Hematopoietic multipotent progenitor cell treated with erythropoietin and hydrocortisone succinate and interleukin-3 and kit ligand, for 8 days (in vitro differentiated cells): Measurements from ENCODE around the gene NPBWR2.

Source experiments
- DNase-seq: peaks from one replicate; pipeline ENCODE4 v3.0.0-alpha.2; 2015

NPBWR2 gene, protein sequence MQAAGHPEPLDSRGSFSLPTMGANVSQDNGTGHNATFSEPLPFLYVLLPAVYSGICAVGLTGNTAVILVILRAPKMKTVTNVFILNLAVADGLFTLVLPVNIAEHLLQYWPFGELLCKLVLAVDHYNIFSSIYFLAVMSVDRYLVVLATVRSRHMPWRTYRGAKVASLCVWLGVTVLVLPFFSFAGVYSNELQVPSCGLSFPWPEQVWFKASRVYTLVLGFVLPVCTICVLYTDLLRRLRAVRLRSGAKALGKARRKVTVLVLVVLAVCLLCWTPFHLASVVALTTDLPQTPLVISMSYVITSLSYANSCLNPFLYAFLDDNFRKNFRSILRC

DNA sequence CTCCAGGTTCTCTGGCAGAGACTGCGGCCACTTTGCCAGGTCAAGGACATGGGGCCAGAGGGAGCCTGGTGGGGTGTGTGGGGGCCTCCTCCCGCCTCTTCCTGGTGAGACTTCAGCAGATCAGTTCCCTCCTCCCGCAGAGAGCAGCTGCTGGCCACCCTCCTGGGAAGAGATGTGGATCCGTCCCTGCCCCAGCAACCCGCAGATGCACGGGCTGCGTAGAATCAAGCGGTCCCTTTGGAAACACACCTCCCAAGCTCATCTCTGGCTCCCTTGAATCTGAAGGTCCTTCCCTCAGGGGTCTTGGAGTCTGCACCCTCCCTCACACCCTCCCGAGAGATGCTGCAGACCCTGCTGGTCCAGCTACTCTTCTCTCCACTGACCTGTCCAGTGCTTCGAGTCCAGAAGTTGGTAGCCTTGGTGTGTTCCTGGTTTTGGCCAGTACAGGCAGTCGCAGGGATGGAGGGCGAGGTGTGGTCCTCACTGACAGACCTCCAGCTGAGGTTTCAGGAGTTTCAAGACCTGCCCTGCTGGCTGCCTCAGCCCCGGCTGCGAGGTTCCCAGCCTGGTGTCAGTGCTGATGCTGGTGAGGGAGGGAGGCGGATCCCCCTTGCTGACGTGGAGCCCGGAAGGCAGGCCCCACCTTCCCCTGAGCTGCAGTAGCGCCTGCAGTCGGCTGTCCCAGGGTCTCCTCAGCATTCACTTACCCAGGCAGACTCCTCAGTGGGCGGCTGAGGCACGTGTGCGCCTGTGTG is at the start of gene NPBWR2:
Gene NPBWR2 (minus strand): TSS at position 585 of the 755 bp plus-strand sequence. CDS start 734 bp downstream, outside the sequence.
- no peak for DNase-seq

DNA sequence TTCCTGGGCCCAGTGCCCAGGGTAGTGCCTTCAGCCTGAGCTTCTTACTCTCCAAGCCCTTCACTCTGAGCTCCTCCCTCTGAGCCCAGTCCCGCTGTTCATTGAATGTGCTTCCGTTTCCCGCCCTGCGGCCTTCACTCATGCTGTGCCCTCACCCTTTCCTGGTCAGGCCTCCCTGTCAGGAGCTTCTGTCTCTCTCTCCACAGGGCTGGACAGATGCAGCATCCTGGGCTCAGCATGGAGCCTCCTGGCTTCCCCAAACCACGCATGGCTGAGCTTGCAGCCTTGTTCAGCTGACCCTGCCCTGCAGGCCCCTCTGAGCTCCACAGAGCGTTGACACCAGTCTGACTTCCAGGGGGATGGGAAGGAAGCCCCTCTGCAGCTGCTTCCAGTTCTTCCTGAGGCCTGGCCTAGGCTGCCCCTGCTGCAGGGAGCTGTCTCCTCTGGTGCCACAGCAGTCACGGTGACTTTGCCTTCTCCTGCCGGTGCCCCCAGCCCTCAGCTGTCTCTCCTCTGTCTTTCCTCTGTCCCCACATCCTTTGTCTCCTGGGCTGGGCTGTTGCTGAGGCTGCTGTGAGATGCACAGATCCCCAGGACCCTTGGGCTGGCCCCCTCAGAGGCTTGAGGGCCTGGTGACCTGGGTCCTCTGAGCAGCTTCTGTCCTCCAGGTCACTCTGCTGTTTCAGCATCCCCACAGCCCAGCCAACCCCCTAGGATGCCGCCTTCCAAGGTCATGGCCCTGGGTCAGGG is 48.9 kb upstream of the NPBWR2 start:
- DNase-seq, result no peak

DNA sequence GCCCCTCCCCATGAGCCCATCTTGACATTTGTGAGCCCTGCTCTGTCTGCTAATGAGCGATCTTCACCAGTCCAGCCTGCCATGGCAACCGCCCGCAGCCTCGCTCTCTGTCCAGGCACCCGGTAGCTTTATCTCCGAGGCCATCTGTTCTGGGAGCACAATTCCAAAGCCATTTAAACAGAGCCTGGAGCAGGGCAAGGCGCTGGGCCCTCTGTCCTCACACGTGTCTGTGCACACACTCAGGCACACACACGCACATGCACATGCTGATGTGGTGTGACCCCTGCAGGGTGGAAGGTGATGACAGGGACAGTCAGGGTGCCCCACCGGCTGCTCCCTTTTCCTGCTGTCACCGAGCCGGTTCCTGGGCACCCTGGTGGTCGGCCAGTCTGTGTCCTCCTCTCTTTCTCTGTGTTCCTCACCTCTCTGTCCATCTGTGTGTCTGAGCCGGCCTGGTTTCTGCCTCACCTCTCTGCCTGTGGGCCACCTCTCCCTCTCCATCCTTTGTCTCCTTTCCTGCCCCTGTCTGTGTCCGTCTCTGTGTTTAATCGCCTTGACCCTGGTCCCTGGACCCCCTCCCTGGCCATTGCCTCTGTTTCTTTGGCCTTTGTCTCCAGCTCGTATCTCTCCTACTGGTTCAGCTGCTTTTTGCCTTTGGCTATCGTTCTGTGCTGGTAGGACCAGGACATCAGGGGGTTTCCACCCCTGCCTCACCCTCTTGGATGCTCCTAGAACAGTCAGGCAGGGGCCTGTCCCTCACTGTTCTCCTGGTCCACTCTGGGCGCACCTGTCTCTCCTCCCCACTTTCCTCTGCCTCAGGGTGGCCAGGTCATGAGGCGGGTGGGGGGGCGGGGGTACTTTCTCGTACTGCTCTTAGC is 48.1 kb upstream of the NPBWR2 start:
- DNase-seq, result no peak

DNA sequence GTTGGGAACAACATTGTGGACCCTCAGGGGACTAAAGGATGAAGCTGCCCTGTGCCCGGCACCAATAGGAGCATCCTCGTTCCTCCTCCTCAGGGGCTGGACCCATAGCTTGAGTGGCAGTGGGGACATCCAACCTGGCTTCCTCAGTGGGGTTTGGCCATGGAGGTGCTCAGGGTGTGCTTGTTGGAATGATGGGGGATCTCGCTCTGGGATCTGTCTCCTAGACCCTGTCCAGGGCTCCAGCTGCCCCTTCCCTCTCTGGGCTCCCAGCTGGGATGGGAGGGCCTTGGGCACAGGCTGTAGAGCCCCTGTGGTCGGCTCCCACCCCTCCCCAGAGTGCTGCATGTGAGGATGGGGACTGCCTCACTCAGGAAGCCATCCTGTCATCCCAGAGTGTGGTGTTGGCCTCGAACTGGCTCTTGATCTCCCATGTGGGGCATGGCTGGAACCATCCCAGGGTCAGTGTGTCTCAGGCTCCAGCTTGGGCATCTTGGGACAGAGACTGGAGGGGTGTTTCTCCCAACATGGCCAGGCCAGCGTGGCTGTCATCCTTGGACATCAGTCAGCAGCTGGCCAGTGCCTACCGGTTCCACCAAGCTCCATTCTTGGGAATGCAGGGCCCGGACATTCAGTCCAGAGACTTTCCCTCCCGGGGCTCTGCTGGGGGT is 47.4 kb upstream of the NPBWR2 start:
- DNase-seq, result no peak

DNA sequence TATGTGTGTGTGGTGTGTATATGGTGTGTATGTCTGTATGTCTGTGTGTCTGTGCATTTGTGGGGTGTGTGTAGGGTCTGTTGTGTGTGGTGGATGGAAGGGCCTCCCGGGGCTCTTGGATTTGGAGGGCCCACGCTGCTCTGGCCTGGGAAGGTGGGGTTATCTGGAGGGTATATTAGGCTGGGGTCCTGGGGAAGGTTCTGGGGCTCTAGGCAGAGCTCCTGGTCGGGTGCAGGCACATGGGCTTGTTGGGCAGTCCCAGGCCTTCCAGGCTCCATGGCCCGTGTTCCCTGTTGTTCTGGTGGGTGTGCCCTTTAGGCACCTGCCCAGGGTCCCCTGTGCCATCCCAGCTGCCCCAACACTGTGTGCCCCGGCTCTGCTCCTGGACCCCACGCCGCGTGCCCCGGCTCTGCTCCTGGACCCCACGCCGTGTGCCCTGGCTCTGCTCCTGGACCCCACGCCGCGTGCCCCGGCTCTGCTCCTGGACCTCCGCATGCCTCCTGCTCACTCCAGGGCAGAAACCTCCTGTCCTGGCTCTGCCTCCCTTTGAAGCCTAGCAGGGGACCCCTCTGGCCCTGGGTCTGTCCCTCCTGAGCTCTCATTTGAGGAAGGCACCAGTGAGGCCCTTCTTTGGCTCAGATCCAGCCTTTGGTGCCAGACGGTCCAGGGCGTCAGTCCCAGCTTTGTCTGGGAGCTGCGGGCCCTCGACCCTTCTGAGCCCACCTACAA is 46.7 kb upstream of the NPBWR2 start:
- DNase-seq, result no peak

DNA sequence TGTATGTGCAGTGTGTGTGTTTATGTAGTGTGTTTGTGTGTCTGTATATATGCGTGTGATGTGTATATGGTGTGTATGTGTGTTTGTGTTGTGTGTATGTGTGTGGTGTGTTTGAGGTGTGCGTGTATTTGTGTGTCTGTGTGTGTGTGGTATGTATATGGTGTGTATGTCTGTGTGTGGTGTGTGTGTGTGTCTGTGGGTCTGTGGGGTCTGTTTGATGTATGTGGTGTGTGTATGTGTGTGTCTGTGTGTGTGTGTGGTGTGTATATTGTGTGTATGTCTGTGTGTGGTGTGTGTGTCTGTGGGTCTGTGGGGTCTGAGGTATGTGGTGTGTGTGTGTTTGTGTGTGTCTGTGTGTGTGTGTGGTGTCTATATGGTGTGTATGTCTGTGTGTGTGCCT is 46.0 kb upstream of the NPBWR2 start:
- no peak for DNase-seq

DNA sequence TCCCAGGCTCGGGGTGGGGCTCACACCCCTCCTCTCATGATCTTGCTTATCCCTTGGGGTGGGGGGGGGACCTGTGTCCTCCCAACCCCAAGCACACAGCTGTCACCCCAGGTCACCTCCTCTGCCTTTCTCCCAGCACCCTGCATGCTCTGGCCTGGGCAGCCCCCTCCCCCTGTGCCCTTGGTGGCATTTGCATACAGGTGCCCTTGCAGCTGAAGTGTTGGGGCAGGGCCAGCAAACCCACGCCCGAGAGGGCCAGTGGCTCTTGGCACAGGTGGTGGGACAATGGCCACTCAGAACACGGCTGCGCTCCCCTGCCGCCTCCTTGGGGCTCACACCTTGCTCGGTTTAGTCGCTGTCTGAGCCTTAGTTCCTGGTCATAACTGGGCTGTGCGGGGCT is 45.5 kb upstream of the NPBWR2 start:
- DNase-seq, result no peak

DNA sequence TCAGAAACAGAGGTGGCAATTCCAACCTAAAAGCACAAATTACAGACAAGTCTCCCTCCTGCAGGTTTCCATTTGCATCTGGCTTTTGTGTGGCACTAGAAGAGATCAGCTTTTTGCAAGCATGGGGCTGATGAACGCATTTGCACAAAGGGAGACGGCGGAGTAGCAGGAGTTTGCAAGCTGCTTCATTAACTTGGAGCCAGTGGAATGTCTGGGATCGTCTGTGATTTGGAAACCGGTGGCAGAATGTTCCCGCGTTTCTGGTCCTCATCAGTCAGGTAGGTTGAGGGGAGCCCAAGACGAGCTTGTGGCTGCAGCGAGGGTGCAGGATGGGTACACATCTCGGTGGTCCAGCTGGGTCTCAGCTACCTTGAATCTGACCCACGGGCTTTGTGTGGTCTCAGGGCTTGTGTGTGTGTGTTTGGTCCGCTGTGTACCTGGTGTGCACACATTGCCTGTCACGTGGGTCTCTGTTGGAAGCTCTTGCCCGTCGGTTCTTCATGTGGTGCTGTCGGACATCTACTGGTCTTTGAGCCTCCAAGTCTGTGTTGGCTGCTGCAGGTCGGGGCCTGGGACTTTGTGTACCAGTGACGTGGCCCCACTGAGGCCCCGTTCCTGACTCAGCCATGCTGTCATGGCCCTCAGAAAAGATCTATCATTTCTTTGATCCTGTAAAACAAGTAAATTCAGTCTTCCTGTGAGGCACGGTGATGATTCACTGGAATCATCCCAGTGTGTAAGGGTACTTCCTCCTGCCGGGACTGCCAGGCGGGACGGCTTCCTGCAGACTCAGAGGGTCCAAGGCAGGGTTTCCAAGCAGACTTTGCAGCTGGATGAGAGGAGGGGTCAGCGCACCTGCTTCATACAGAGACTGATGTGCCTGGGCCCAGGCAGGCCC is 44.5 kb upstream of the NPBWR2 start:
- no peak for DNase-seq

DNA sequence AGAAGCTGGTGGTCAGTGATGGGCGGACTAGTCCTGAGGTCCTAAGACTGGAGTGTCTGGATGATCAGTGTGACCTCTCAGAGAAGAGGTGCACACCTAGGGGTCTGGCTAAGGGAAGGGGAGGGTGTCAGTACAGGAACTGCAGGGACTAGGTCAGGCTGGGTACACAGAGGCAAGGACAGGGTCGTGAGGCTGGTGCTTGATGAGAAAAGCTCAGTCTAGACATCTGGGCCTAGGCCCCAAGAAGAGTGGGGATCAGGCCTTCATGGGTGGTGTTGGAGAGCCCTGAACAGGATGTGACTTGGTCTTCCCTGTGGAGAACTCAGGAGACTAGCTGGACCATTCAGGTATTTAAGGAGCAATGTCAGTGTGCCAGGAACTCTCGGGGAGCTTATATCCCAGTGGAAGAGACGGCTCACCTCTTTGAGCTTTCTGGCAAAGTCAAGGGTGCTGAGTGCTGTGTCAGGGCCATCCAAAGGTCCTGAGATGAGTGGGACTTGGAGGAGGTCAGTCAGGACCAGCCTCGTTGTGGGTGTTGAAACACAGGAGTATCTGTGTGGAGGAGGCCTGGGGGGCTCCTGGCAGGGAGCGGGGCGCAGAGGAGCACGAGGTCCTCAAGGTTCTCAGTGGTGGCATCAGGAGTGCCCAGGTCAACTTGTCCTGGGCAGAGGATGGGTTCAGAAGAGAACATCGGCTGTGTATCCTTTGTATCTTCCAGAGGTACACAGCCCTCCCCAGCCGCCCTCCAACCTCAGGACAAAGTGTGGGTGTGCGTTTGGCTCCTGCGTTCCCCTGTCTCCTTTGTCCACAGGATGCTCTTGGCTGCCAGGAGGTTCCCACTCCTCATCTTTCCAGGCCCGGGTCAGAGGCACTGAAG is 43.6 kb upstream of the NPBWR2 start:
- DNase-seq, result no peak

DNA sequence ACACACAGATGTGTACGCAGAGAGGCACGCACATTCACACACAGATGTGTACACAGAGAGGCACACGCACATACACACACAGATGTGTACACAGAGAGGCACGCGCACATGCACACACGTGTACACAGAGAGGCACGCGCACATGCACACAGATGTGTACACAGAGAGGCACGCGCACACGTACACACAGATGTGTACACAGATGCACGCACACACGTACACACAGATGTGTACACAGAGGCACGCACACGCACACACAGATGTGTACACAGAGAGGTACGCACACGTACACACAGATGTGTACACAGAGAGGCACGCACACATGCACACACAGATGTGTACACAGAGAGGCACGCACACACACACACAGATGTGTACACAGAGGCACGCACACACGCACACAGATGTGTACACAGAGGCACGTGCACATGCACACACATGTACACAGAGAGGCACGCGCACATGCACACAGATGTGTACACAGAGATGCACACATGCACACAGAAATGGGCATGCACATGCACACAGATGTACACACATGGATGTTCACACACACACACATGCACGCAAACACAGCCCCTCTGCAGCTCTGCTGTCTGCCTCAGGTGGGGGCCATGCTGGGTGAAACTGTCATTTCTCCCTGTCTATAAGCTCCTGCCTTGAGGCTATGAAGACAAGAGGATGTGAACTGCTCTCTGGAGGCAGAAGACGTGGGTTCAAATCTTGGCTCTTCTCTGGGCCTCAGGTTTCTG is 42.6 kb upstream of the NPBWR2 start:
- DNase-seq, result no peak

DNA sequence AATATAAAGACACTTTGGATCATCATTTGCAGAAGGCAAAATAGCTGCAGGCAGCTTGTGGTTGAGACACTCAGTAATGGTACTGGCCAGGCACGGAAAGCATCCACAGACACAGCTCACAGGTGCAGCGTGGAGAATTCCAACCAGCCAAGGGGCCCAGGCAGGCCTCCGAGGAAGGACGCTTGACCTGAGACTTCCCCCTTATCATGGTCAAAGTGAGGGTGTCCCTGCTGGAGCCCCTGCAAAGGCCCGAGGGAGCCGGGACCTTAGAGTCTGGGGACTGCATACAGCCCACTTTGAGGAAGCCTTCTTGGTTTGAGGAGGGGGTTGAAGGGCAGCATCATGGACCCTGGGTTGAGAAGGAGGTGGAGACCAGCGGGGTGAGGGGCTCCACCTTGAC is 41.8 kb upstream of the NPBWR2 start:
- no peak for DNase-seq

DNA sequence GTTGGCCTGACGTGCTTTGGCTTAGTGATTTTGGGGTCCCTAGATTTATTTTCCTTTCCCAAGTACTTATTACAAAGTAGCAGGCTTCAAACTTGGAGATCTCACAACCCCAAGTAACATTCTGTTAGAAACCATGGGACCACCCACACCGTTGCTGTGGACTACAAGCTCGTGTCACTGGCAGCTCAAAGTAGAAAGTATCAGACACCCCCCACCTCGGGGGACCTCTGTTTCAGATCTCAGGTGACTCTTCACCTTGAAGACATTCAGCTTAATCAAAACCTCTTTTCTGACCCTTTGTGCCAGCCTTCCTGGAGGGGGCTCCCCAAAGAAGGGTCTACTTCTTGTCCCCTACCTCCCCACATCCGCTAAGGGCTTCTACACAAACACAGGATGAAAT is 41.2 kb upstream of the NPBWR2 start:
- no peak for DNase-seq

DNA sequence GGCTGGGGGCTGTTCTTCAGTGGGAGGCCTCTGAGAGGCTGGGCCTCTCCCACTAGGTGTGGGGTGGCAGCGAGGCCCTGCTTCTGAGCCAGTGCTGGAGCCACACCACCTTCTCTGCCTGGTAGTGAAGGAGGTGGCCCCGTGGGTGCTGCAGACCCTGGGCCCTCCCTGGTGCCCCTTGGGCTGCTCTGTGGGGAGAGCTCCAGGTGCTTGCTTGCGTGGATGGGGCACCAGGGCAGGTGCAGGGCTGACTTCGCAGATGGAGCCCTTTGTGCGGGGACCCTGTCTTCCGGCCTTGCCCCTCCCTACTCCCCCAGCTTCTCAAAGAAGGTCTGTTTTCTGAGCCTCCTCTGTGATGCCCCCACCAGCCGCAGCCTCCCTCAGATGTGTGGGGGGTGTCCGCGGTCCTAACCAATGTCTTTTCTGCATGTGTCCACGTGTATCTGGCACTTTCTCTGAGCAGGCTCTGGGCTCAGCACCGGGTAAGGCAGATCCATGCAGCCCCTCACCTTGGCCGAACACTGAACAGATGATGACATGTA is 39.6 kb upstream of the NPBWR2 start:
- no peak for DNase-seq

DNA sequence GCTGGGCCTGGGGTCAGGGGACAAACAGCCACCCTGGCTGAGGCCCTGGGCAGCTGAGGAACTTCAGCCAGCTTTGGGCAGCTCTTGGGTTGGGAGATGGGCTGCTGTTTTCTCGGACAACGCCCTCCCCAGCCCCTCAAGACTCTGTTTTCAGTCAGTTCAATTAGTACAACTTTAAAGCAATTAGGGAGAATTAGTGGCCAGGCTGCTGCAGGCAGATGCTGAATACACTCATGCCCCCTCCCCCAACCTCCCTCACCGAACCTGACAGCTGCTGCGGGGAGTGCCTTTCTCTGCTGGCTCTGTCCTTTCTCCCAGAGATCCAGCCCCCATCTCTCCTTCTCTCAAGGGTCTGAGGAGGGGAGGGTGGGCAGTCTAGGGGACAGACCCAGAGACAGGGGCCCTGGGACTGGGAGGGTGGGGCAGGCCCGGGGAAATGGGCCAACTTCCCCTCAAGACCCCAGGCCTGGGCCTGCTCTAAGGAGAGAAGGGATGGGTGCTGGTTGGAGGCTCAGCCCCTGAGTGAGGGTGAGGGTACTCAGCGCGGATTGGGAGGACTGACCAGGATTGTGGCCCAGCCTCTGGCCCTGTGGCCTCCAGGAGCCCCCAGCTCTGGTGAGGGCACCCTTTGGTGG is 39.1 kb upstream of the NPBWR2 start:
- no peak for DNase-seq

DNA sequence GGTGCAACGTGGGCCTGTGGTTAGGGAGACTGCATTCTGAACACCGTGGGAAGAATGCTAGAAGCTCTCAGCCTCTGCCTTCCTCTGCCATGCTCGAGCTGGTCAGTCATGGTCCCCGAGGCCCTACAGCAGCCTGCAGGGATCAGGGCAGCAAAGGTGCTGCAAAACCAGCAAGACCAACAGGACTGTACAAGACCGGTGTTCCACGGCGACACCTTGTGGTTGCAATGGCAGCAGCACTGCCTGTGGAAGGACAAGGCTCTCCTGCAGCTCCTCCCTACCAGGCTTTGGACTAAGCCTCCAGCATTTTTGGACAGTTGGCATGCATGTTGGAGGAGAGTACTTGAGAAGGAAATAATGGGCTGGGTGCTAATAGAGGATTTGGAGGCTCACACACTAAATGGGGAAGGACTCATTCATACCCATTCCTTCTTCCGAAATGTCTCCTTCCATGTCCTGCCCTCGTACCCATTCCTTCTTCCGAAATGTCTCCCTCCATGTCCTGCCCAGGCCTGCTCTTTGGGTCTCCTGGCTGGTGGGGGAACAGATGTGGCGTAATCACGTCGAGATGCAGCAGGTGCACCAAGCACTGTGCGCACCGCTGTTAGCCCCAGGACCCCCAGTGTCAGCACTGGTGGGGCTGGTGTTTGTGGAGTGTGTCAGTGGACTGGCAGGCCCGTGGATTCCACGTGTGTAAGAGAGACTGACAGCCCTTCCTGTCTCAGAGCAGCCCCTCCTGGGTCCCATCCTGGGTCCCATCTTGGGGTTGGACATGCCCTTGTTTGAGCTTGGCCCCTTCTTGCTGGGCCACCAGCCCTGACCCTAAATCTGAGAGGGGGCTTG is 38.3 kb upstream of the NPBWR2 start:
- DNase-seq, result no peak

DNA sequence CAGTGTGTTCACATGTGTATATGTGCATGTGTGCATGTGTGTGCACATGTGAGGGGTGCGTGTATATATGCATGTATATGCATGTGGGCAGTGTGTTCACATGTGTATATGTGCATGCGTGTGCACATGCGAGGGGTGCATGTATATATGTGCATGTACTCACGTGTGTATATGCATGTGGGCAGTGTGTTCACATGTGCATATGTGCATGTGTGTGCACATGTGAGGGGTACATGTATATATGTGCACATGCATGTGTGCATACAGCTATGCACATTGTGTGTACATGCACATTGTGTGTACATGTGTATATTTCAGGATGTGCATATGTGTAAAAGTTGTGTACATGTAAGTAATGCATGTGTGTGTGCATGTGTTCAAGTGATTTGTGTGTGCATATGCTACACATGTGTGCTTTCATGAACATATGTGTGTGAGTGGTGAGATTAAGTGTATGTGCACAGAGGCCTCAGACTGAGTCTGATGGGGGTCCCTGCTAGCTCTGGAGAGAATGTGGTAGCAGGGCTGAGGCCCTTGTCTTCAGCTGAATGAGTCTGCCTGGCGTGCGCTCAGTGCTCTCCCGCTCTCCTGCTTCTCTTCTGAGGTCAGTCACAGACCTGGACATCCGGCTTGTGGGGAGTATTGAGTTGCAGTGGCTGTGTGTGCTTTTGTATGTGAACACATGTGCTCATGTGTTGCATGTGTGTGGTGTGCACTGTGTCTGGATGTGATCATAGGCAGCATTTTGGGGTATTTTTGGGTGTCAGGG is 37.0 kb upstream of the NPBWR2 start:
- DNase-seq, result no peak
